AG08395 (cell line): ENCODE measurements around the gene UBASH3A.

Experiments
- DNase-seq: peaks from one replicate; pipeline ENCODE4 v3.0.0; 2012; ENCODE audit warnings: mixed read lengths, low spot score

The UBASH3A gene

DNA sequence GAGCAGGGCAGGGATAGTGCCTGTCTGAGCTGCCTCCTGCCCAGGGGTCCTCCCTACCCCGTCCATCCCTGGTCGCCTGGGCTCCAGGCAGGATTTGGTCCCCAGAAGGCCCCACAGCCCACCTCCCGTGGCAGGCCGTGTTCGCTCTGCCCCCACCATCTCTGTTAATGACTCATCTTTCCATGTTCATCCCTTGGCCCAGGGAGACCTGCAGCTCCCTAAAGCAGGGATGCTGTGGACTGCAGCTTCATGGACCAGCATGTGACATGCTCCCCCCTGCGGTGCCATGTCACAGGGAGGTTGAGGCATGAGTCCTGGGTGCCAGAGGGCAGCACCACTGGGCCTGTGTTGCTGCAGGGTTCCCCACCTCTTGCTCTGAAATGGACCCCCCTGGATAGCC lies 26.8 kb downstream of the UBASH3A start:
- DNase-seq, result no peak

DNA sequence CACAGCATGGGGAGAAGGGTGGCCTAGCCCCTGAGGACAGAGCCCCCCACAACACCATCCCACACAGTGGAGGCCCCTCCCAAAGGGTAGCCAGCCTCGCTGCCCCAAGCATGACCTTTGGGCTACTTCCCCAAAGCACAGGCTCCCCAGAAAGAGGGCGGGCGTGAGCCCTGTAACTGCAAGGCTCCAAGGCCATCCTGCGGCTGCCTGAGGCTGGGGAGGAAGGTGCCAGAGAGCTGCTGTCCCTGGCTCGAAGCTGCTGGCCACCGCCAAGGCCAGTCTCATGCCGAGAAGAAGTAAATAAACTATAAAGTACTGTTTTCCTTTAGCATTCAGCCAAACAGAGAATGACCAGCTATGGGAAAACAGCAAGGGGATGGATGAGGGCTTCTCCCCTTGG lies 27.5 kb downstream of the UBASH3A start:
- no peak for DNase-seq

DNA sequence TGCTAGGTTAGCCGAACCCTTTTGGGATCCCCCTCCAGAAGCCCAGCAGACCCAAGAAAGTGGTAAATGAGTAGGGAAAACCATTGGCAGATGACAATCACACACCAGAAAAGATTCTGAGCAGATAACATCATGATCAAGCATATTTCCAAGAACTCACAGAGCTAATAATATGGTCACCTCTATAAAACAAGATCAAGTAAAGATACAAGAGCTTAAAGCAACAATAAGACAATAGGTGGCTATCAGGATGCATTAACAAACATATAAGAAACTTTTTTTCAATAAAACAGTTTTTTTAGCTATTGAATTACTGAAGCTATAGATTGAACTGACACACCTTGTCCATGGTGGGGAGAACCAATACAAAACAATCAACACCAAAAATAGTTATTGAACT lies 29.0 kb downstream of the UBASH3A start:
- DNase-seq, result no peak

DNA sequence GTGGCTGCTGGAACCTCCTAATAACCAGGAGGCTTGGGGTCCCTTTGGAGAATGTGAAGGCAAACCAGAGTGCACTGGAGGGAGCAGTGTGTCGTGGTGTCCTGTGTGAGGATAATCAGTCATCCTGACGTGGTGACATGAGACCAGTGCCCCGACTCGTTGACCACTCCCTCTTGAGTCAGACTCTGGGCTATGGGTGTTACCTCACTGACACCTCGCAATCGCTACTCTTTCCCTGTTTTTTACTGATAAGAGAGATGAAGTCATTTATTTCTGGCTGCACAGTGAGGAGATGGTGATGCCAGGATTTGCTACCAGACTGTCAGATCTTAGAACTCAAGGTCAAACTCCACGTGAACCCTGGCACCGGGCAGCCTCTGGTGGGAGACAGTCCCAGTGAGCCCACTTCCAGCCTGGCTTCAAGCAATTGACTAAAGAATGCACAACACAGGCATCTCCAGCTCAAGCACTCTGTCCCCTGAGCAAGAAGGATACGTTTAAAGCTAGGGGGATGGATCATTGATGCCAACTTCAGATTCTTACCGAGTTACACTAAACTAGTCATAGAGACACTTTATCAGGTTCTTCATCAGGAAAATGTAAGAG lies 30.3 kb downstream of the UBASH3A start:
- DNase-seq, result no peak

DNA sequence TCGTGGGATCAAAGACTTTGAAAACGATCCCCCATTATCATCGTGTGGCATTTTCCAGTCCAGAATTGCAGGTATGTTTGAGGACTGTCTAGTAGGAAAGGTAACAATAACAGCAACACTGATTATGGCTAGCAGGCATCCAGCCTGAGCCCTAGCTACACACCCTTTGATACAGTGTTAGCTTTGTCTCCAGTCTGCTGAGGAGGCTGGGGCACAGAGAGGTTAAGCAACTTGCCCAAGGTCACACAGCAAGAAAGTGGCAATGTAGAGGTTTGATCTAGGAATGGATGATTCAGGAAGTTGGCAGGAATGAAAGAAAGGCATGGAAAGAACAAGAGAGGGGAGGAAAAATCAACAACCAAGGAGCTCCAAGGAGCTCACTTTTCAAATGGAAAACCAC lies 31.2 kb downstream of the UBASH3A start:
- DNase-seq, result no peak

DNA sequence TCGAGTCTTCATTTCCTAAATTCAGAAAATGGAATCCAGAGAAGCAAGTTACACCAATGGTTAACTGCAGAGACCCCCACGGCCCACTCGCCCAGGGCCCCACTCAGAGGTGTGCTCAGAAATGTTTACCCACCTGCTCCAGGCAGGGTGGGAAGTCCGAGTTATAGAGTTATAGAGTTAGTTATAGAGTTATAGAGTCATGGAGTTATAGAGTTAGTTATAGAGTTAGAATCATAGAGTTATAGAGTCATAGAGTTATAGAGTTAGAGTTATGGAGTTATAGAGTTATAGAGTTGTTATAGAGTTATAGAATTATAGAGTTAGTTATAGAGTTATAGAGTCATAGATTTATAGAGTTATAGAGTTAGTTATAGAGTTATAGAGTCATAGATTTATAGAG lies 31.7 kb downstream of the UBASH3A start:
- no peak for DNase-seq

DNA sequence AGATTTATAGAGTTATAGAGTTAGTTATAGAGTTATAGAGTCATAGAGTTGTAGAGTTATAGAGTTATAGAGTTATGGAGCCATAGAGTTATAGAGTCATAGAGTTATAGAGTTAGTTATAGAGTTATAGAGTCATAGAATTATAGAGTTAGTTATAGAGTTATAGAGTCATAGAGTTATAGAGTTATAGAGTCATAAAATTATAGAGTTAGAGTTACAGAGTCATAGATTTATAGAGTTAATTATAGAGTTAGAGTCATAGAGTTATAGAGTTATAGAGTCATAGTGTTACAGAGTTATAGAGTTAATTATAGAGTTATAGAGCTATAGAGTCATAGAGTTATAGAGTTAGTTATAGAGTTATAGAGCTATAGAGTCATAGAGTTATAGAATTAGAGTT lies 32.1 kb downstream of the UBASH3A start:
- DNase-seq, result no peak

DNA sequence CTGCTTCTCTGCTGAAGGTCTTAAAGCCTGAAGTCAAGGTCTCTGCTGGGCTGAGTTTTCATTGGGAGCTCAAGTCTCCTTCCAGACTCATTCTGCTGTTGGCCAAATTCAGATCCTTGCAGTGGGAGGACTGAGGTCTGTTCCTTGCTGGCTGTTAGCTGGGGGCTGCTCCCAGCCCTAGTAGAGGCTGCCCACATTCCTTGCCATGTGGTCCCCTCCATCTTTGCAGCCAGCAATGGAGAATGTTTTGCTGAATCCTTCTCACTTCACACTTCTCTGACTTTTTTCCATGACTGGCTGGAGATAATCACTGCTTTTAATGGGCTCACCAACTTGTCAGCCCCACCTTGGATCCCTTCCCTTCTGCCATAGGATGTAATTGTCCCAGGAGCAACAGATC lies 33.2 kb downstream of the UBASH3A start:
- no peak for DNase-seq

DNA sequence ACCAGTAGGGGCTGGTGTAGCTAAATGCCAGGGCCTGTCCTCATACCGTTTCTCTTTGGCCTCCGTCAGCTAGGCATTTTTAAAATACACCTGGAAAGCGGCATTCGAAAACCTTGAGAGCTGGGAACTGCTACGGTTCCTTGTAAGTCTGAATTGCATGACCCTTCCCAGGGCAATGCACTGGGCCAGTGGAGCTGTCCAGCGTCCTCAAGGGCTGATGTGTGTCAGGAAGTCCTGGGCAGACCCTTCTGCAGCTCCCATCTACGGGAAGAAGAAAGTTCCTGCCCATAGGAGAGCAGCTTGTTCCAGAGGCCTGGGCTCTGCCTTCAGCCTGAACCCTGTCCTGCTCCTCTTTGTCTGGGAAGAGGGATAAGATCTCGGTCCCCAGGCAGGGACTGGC lies 34.1 kb downstream of the UBASH3A start:
- no peak for DNase-seq

DNA sequence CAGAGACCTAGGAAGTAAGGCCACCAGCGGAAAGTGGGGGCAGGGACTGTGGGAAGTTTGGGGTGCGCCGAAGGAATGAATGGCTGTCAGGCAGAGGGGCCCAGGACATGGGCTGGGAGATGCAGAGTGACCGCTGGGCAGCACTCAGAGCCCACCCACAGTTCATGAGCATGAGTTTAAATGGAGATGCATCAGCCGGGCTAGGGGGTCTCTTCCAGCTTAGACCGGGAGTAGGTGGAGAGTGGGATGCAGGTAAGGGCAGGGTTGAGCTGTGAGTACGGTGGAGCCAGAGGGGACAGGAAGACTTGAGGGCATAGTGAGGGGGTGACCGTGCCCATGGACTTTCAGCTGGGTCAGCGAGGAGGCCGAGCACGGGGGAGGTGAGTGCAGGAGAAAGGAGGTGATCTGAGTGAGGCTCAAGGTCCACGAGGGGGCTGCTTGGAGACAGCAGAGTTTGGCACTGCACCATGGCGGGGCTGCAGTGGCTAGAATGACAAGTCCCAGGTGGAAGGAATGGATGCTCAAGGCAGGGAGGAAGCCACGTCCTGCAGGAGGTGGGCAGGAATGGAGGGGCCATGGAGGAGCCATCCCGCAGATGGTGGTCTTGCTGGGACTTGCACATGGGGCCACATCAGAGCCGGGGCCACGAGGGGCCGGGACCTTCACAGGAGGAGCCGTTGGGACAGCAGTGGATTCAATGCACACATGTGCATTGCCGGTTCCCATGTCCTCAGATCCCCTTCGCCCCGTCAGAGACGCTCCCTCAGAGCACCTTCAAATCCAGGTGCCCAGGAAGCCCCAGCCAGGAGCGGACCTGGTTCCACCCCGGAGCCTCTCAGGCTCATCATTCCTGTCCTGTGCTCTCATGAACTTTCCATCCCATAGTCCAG lies 34.9 kb downstream of the UBASH3A start:
- DNase-seq, result no peak

DNA sequence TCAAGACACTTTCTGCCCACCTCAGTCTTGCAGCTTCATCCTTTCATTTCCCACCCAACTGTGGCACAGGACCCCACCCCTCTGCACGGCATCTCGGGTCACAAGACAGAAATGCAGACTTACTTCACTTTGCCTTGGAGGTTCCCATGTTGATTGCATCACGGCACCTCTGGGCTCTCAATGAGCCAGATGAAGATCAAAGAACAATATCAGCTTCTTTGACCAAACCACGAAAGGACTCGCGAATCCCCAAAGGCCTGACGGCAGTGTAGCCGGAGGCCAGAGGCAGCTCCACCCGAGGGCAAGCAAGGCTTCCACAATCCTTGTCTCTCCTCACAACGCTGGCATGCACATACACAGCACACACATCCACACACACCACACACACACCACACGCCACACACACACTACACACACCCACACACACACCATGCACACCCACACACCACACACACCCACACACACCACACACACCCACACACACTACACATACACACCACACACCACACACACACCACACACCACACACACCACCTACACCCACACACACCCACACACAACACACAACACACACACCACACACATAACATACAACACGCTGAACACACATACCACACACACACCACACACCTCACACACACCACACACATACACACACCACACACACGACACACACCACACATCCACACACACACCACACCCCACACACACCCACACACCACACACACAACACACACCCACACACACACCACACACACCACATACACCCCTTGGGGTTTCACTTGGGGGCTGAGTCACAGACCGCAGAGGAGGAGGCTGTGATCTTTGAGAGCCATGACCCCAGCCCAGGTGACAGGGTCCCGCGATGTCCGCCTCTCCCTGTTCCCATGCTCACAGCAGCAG lies 35.8 kb downstream of the UBASH3A start:
- no peak for DNase-seq

DNA sequence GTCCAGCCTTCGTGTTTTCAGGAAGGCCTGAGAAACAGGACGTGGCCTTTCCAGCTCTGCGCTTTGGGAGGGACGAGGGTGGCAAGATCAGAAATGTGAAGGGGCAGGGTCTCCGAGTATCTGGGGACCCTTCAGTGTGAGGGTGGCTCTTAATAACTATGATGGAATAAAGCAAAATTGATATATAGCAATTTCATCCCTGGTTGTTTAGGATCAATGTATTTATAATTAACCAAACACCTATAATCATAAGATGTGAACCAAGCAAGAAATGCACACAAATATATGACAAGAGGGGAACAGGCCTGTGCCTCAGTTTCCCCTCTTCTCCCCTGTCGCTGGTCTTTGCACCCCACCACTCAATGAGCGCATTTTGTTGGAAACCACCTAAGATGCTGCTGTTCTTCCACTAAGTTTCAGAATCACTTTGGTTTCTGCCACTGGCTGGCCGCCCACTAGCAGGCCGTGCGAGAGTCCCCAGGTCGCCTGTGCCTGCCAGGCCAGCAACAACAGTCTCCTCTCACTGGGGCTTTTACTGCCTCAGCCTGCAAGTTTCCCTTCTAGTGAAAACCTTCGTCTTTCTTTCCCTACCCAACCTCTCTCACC lies 36.6 kb downstream of the UBASH3A start:
- DNase-seq, result no peak

DNA sequence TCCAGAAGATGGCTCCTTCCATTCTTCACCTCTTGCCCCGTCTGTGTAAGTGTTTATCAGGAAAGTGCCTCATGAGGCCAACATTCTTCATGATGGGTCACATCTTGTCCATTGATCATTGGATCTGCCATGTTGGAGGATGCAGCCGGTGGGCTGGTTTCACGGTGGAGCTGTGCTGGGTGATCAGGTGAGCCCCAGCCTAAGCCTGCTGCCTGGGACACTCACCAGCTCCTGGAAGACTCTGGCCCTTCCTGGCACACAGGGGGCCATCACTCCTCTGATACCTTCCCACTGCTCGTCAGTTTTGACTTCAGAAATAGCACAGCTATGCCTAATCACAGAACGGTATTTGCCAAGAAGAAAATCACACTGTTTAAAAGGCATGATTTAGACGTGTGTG lies 38.3 kb downstream of the UBASH3A start:
- no peak for DNase-seq

DNA sequence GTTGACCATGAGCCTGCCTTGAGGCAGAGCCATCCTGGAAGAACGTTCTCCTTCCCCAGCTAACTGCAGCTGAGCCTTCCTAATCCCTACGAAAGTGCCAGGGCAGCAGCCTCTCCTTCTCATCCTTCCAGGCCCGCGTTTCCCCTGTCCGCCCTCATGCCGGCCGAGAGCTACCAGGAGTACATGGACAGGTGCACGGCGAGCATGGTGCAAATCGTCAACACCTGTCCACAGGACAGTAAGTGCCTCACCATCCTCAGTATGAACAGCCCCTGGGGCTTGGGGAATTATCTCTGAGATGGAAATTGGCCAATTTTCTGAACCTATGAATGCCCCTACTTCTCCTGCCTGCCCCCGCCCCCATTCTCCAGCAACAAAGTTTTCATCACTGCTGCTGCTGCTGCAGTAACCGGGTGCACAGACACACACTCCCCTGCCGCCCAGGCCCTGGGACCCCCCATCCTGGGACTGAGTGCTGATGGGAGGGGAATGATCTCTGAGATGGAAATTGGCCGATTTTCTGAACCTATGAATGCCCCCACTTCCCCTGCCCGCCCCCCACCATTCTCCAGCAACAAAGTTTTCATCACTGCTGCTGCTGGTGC lies 39.6 kb downstream of the UBASH3A start:
- DNase-seq, result no peak

DNA sequence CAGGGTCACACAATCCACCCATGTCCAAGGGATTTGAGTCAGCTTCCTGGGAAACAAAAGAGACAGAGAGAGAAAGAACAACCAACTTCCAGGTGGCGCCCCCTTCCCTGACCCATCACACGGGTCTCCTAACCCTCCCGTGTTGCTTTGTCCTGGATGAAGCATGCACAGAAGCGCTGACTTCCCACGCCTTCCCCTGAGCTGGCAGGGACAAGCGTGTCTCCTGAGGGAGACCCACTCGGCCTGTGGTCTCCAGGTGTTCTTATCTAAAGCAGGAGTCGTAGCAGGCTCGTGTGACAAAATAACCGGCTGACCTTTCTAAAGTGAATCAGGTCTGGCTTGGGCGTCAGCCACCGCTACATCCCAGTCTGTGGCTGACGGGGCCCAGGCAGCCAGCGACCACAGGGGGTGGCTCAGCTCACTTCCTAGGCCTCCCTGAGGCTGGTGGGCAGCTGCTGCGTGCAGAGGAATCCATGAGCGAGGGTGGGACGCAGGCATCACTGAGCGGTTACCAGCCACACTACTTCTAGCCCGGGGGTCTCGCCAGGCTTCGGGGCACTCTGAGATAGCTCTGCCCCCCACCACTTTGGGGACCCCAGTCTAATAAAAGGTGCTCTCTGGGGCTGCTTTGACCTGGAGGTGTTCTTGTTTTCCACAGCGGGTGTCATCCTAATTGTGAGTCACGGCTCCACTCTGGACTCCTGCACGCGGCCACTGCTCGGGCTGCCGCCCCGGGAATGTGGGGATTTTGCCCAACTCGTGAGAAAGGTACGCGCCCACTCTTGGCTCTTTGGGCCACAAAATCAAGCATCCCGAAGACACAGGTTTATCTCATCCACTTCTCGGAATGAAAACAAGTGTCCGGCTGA lies 40.4 kb downstream of the UBASH3A start:
- no peak for DNase-seq

DNA sequence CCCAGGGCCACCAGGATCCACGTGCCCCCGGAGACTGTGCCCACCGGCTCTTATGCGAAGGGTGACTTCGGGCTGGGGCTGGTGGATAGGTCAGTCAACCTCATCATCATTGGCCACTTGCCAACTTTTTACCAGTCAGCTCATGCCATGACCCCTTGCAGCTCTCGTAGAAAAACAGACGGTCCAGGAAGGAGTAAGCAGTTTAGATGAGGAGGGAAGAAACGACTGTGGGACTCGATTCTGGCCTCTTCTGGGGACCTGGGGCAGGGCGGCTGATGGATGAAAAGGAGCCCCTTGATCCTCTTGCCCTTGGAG lies 41.0 kb downstream of the UBASH3A start:
- DNase-seq, result no peak

DNA sequence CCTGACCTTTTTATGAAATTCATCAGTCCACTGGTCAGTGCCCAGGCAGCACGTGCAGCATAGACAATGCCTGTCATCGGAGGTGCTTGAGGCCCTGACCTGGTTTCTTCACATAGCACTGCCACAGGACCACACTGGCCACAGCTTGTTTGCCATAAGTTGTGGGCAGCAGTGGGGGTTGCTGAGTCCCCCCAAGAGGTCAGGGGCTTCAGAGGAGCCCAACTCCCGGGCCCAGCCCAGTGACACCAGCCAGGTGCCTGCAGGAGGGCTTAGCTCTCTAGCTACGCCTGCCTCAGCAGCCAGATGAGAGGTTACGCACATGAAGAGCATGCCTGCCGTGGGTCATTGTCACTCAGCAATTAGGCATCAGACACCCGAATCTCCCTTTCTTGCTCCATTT lies 41.6 kb downstream of the UBASH3A start:
- no peak for DNase-seq

DNA sequence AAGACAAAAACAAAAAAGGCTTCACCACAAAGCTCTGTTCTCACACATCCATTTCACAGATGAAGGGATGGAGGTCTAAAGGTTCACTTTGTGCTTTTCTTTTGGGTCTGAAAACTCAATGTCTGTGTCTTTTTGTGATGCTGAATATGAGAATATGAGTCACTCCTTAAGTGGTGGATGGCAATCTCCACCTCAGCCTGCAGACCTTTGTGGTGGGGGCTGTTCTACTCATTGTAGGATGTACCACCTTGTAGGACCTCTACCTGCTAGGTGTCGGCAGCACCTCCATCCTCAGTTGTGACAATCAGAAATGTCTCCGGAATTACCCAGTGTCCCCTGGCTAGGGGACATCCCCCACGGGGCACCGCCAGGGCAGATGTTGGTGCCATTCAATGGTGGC lies 42.8 kb downstream of the UBASH3A start:
- DNase-seq, result no peak

DNA sequence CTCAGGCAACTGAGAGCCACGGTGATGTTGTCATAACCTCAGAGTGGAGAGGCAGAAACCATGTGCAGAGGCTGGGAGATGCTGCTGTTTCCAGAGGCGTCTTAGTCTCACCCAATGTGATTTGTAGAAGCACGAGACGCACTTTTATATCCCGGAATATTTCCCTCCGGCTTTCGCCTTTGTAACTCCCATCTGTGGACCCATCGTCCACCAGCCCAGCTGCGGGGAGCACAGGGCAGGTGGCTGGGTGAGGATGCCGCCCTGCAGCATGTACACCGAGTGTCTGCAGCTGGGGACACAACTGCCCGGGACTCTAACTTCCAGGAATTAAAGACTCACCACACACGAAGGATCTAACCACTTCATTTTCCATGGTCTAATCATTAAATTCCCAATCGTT lies 43.5 kb downstream of the UBASH3A start:
- DNase-seq, result no peak

DNA sequence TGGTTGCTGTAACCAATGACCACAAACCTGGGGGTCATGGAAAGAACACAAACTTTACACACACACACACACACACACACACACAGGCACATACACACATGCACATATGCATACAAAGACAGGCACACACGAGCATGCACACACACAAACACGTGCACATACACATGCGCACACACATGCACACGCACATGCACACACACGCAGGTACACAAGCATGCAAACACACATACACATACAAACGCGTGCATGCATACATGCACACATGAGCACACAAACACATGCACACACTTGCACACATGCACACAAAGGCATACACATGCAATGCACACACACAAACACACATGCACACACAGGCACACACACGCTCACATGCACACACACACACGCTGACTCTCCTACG lies 44.0 kb downstream of the UBASH3A start:
- DNase-seq, result no peak

DNA sequence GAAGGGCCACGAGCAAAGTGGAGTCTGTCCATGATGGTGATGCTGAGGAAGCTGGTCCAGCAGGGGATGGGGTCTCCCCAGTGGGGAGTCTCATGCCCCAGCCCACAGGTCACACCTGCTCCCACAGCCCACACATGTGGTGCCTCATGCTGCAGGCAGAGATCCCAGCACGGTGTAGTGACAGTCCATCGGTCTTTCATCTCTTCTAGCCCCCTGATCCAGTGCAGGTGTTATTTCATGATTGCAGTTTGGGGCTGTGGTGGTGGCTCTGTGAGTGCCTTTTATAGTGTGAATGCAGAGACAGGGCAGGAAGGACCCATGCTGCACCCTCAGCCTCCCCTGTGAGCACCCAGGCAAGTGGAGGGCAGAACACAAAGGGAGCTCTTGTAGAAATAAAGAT lies 45.0 kb downstream of the UBASH3A start:
- no peak for DNase-seq
